Peyer's patch (tissue), 4 donors: ENCODE results near the gene F13A1. TPM values are rescaled to one million over a fixed set of nuclear protein-coding genes. Genes with fewer than 3 reads are reported as not detected.

Experiments used
- DNase-seq, 3 donors: peaks; one replicate each; pipeline ENCODE4 v3.0.0-alpha.2; 2017 to 2019
- H3K27ac ChIP-seq, 4 donors: fragments of 200-600 bp; sonication (generic); one replicate each; pipeline ENCODE4 v1.5.1; 2016 to 2019
- H3K27me3 ChIP-seq, 2 donors: fragments of 200-600 bp; sonication (generic); one replicate each; pipeline ENCODE4 v1.5.1; 2019
- H3K36me3 ChIP-seq, 3 donors: fragments of 200-600 bp; sonication (generic); one replicate each; pipeline ENCODE4 v1.5.1; 2016 to 2019
- H3K4me1 ChIP-seq, 4 donors: fragments of 200-600 bp; sonication (generic); one replicate each; pipeline ENCODE4 v1.5.1; 2016 to 2019
- H3K4me3 ChIP-seq, 4 donors: fragments of 200-600 bp; sonication (generic); 1 replicate in 3 of 4; 2 replicates in 1 of 4; pipeline ENCODE4 v1.5.1; 2016 to 2019; ENCODE audit warnings: mild to moderate bottlenecking in 1 of 4
- H3K9me3 ChIP-seq, 4 donors: fragments of 200-600 bp; sonication (generic); one replicate each; pipeline ENCODE4 v1.5.1; 2016 to 2019; ENCODE audit warnings: mild to moderate bottlenecking in 1 of 4
- POLR2A ChIP-seq, 2 donors: fragments of 450-650 bp; IDR thresholded peaks; one replicate each; pipeline ENCODE4 v1.5.1; 2017; ENCODE audit warnings: antibody characterized with exemption in 2 of 2, mild to moderate bottlenecking in 2 of 2, moderate library complexity in 2 of 2
- total RNA-seq, 4 donors: library from RNA; depleted of rRNA; stranded (reverse); fragments of >200 nt; gene quantifications; one replicate each; pipeline ENCODE4 v1.1.0, GENCODE V29; 2016
- TF ChIP-seq, protein P1 (sequence below), 6 experiments: fragments of 450-650 bp in 4 of 6; fragments of 200-600 bp in 2 of 6; sonication (generic) in 1 of 6; IDR thresholded peaks; one replicate each; pipeline ENCODE4 v1.5.1; 2017 to 2019; ENCODE audit warnings: antibody characterized with exemption in 6 of 6, mild to moderate bottlenecking in 3 of 6, moderate library complexity in 1 of 6

The F13A1 gene
- total RNA-seq, 4 donors from 2014 or later: 13.0 to 29.7 (median 25.5) TPM

DNA sequence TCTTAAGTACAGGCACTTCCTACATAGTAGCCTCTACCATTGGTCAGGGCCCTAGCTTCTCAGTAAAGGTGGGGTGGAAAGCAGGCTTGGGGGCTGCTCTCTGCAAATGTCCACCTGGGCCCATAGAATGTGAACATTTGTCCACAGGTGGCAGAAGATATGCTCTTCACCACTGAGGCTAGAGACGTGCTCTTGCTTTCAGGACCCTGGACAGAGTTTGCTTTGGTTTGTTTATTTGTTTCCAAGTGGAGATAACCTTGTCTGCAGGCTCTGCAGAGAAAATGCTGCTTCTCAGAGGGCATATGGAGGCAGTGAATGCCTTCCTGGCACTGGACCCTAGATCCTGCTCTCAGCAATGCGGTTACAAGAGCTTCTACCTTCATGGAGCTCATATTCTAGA, 129.0 kb downstream of the F13A1 start:
- no peaks in the 10 kb centered on the region for H3K27me3 ChIP-seq
- no peak for DNase-seq
- no peaks in the 10 kb centered on the region for H3K9me3 ChIP-seq
- H3K4me1 ChIP-seq: no peaks in the 10 kb centered on the region
- H3K27ac ChIP-seq: no peak overlapping the region
- TF ChIP-seq, protein P1, sequence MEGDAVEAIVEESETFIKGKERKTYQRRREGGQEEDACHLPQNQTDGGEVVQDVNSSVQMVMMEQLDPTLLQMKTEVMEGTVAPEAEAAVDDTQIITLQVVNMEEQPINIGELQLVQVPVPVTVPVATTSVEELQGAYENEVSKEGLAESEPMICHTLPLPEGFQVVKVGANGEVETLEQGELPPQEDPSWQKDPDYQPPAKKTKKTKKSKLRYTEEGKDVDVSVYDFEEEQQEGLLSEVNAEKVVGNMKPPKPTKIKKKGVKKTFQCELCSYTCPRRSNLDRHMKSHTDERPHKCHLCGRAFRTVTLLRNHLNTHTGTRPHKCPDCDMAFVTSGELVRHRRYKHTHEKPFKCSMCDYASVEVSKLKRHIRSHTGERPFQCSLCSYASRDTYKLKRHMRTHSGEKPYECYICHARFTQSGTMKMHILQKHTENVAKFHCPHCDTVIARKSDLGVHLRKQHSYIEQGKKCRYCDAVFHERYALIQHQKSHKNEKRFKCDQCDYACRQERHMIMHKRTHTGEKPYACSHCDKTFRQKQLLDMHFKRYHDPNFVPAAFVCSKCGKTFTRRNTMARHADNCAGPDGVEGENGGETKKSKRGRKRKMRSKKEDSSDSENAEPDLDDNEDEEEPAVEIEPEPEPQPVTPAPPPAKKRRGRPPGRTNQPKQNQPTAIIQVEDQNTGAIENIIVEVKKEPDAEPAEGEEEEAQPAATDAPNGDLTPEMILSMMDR (IDR thresholded peaks at IDR 0.05): no peak
- no peaks in the 10 kb centered on the region for H3K36me3 ChIP-seq
- H3K4me3 ChIP-seq: no peak overlapping the region

DNA sequence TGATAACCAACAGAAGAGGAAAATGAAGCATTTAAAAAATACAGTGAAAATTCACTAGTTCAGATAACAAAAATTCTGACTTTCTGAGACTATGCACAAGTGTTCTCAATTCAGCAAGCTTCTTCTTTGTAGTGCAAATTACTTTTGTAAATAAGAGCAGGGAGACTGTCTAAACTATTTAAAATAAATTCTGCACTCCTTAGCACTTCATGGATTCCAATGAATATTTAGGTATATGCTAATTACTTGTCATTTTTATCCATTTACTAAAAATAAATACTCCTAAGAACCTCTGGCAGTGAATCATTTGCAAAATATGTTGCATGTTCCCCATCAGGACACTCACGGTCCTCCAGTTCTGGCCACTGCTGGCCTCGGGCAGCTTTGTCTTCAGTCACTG, 139.8 kb downstream of the F13A1 start:
- TF ChIP-seq, protein P1 (IDR thresholded peaks at IDR 0.05): no peak
- TF ChIP-seq POLR2A (IDR thresholded peaks at IDR 0.05): no peak
- Histone ChIP-seq H3K36me3 (no peaks in the 10 kb centered on the region), H3K27me3 (no peaks in the 10 kb centered on the region), H3K9me3 (no peaks in the 10 kb centered on the region), H3K4me1 (no peaks in the 10 kb centered on the region), H3K27ac (no peak overlapping the region), H3K4me3 (no peak overlapping the region)
- no peak for DNase-seq

DNA sequence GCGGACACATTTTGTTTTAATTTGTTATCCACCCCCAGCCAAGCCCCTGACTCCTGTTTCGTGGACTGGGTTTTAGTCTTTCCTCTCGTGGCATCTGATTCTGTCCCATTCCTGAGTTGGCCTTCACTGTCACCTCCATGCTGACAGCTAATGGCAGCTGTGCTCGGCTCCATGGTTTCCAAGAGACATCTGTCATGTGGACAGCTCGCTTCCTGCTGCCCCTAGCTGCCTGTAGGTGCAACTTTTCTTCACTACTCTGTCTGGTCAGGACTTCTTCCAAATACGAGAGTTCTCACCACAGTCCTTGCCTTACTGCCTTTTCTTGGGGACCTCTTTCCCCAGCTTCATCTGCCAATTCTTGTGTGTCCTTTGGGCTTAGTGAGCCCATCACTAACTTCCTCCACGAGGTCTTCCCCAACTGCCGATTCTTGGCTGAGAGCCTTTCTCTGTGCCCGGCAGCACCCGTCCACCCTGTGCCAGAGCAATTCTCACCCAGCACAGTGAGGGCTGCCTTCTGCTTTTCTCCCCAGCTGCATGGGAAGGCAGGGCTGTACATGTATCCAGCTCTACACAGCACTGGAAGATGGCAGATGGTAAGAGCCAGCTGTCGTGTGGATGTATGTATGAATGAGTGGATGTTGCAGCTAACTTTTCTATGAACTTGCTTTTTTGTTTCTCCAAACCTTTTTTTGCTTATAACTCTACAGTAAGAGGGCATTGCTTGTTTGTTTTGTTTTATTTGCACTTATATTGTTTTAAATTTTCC, 140.4 kb downstream of the F13A1 start:
- H3K4me3 ChIP-seq: no peak overlapping the region
- H3K4me1 ChIP-seq: no peaks in the 10 kb centered on the region
- H3K36me3 ChIP-seq: no peaks in the 10 kb centered on the region
- no peak overlapping the region for H3K27ac ChIP-seq
- DNase-seq: no peak
- no peaks in the 10 kb centered on the region for H3K9me3 ChIP-seq
- no peaks in the 10 kb centered on the region for H3K27me3 ChIP-seq
- TF ChIP-seq POLR2A (IDR thresholded peaks at IDR 0.05): no peak

DNA sequence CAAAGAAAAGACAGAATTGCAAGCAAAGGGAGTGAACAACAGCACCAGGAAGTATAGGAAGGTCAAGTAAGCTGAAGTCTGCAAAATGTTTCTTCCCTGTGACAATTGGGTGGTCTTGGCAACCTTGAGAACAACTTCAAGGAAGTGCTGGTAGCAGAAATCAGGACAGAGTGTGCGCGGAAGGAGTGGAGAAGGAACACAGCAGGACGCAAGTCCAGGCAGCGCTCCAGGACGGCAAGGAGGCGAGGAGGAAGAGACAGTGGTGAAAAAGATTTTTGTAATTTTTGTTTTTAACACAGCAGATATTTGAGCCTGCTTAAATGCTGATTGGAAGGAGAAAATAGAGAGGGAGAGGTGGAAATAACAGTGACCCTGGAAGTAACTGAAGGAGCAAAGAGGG, 141.7 kb downstream of the F13A1 start:
- H3K4me3 ChIP-seq: no peak overlapping the region
- no peaks in the 10 kb centered on the region for H3K9me3 ChIP-seq
- TF ChIP-seq, protein P1 (IDR thresholded peaks at IDR 0.05): no peak
- TF ChIP-seq POLR2A (IDR thresholded peaks at IDR 0.05): no peak
- H3K27me3 ChIP-seq: no peaks in the 10 kb centered on the region
- no peaks in the 10 kb centered on the region for H3K4me1 ChIP-seq
- DNase-seq: no peak
- H3K27ac ChIP-seq: no peak overlapping the region
- H3K36me3 ChIP-seq: no peaks in the 10 kb centered on the region

DNA sequence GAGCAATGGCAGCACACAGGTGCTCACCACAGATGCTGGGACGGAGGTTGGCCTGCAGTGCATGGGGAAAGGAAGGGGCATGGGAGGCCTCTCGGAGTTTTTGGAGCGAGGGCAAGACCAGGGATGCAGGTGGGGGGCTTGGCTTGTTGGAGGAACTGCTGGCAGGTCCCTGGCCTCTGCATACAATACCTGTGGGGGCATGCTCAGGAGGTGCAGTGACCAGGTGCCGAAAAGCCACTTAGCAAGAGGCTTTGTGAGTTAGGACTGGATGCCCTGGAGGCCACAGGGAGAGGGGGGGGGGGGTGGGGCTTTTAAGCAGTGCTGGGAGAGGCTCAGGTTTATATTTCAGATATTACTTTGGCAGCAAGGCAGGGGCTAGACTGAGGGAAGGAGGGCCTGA, 142.7 kb downstream of the F13A1 start:
- Histone ChIP-seq H3K4me3 (no peak overlapping the region), H3K27me3 (no peaks in the 10 kb centered on the region), H3K27ac (no peak overlapping the region), H3K4me1 (no peaks in the 10 kb centered on the region), H3K9me3 (no peaks in the 10 kb centered on the region), H3K36me3 (no peaks in the 10 kb centered on the region)
- TF ChIP-seq POLR2A (IDR thresholded peaks at IDR 0.05): no peak
- TF ChIP-seq, protein P1 (IDR thresholded peaks at IDR 0.05): no peak
- no peak for DNase-seq

DNA sequence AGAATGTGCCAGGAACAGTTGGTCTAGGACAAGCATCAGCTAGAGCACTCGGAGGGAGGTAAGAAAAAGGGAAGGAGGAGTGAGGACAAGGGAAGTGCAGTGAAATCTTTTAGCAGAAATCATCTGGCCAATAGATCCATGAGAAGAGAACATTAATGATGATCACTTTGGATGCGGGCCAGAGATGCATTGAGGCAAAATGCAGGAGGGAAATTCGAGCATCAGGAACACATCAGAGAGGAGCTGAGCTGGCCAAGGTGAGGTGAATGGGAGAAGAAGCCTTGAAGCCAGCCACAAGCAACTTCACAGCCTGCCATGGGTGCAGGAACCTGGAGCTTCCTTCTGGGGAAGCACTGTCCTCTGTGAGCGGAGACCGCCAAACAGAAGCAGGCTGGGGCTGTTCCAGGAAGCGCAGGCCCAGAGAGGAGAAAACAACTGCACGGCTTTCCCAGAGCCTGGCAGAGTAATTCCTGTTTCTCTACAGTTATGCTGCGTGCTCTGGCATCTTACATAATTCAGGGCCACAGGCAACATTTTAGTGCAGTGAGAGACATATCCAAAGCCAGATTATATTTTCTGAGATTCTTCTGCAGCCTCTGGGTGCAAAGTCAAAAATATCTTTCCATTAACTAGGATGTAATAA, 143.8 kb downstream of the F13A1 start:
- Histone ChIP-seq H3K9me3 (no peaks in the 10 kb centered on the region), H3K27me3 (no peaks in the 10 kb centered on the region)
- TF ChIP-seq, protein P1 (IDR thresholded peaks at IDR 0.05): no peak
- no peak for TF ChIP-seq POLR2A (IDR thresholded peaks at IDR 0.05)

More for the DNA sequence above, 143.8 kb downstream of the F13A1 start:
- no peak overlapping the region for H3K4me3 ChIP-seq
- H3K27ac ChIP-seq: no peak overlapping the region
- H3K36me3 ChIP-seq: no peaks in the 10 kb centered on the region
- no peaks in the 10 kb centered on the region for H3K4me1 ChIP-seq
- no peak for DNase-seq
